GM21528 (cell line): ENCODE data around the gene HERPUD2.
A peak's percentile ranks its signal among the peaks of the same experiment; 100 is the strongest.
"Not testable (repeated sequence)": the region's sequence is repeated elsewhere in the genome, so short reads cannot be mapped to it uniquely, and the experiment has no call there.

Experiments
- ATAC-seq: cut with Tn5 transposase; IDR thresholded peaks from one replicate; pipeline ENCODE4 v1.9.1; 2021; ENCODE audit warnings: mild to moderate bottlenecking, moderate library complexity; ENCODE audit not compliant: unreplicated experiment, low FRiP score

HERPUD2 gene

GRCh38 chr7:35624299-35625186 is 70.4 kb downstream of the HERPUD2 start:
- ATAC-seq: peak; percentile 84

GRCh38 chr7:35623381-35623780 is 71.6 kb downstream of the HERPUD2 start:
- ATAC-seq: no peak

GRCh38 chr7:35619863-35620262 is 75.1 kb downstream of the HERPUD2 start:
- ATAC-seq: no peak

- ATAC-seq: no peak
Measured at GRCh38 chr7:35617041-35617440, 77.9 kb downstream of the HERPUD2 start.

GRCh38 chr7:35613150-35613549 is 81.8 kb downstream of the HERPUD2 start:
- ATAC-seq: no peak

GRCh38 chr7:35605760-35606159 is 89.2 kb downstream of the HERPUD2 start:
- no peak for ATAC-seq

- no peak for ATAC-seq
Measured at GRCh38 chr7:35604595-35604994, 90.3 kb downstream of the HERPUD2 start.

- ATAC-seq: no peak
Measured at GRCh38 chr7:35599645-35600044, 95.3 kb downstream of the HERPUD2 start.

GRCh38 chr7:35599061-35599460 is 95.9 kb downstream of the HERPUD2 start:
- no peak for ATAC-seq

- no peak for ATAC-seq
Measured at GRCh38 chr7:35596061-35596460, 98.9 kb downstream of the HERPUD2 start.

GRCh38 chr7:35593899-35594298 is 101.0 kb downstream of the HERPUD2 start:
- no peak for ATAC-seq

- ATAC-seq: no peak
Measured at GRCh38 chr7:35588647-35589046, 106.3 kb downstream of the HERPUD2 start.

- no peak for ATAC-seq
Measured at GRCh38 chr7:35584990-35585389, 109.9 kb downstream of the HERPUD2 start.

GRCh38 chr7:35584533-35584932 is 110.4 kb downstream of the HERPUD2 start:
- not testable (repeated sequence) for ATAC-seq
